Immature natural killer cell (primary cell): ENCODE measurements around the gene GPR15LG. TPM values are rescaled to one million over a fixed set of nuclear protein-coding genes. Genes with fewer than 3 reads are reported as not detected.
"Not testable (repeated sequence)": the region's sequence is repeated elsewhere in the genome, so short reads cannot be mapped to it uniquely, and the experiment has no call there.

ENCODE experiments used
- DNase-seq, 3 donors: peaks; one replicate each; pipeline ENCODE4 v3.0.0; 2022; ENCODE audit warnings: mixed read lengths in 1 of 3
- H3K27ac Mint-ChIP-seq, 6 donors: one replicate each; pipeline ENCODE4 v1.8.0; 2020; ENCODE audit warnings: mixed read lengths in 6 of 6, mild to moderate bottlenecking in 5 of 6, inconsistent platforms in 4 of 6, moderate library complexity in 3 of 6
- H3K27me3 Mint-ChIP-seq, 3 donors: one replicate each; pipeline ENCODE4 v1.8.0; 2020 to 2021; ENCODE audit warnings: low read depth in 3 of 3, mild to moderate bottlenecking in 3 of 3, mixed read lengths in 3 of 3, moderate library complexity in 3 of 3, inconsistent platforms in 1 of 3
- H3K36me3 Mint-ChIP-seq, 3 donors: one replicate each; pipeline ENCODE4 v1.8.0; 2020; ENCODE audit warnings: mixed read lengths in 3 of 3, inconsistent platforms in 2 of 3, mild to moderate bottlenecking in 2 of 3
- H3K4me1 Mint-ChIP-seq, 2 donors: one replicate each; pipeline ENCODE4 v1.8.0; 2020; ENCODE audit warnings: inconsistent platforms in 2 of 2, mild to moderate bottlenecking in 2 of 2, mixed read lengths in 2 of 2, moderate library complexity in 1 of 2
- H3K4me3 Mint-ChIP-seq, 5 donors: one replicate each; pipeline ENCODE4 v1.8.0; 2020; ENCODE audit warnings: mild to moderate bottlenecking in 5 of 5, mixed read lengths in 5 of 5, inconsistent platforms in 3 of 5, moderate library complexity in 3 of 5
- H3K9me3 Mint-ChIP-seq, 6 donors: one replicate each; pipeline ENCODE4 v1.8.0; 2020; ENCODE audit warnings: mild to moderate bottlenecking in 6 of 6, mixed read lengths in 6 of 6, inconsistent platforms in 4 of 6, moderate library complexity in 3 of 6
- polyA plus RNA-seq, 3 donors: library from polyadenylated mRNA; unstranded; fragments of 300-500 nt; fragmentation: Illumina TruSeq; gene quantifications; one replicate each; pipeline ENCODE4 v1.2.3, GENCODE V29; 2021

The GPR15LG gene
- polyA plus RNA-seq, 3 donors from 2014 or later: not detected

- not testable (repeated sequence) for H3K27ac Mint-ChIP-seq, H3K9me3 Mint-ChIP-seq, H3K27me3 Mint-ChIP-seq, H3K4me3 Mint-ChIP-seq, H3K36me3 Mint-ChIP-seq, DNase-seq
- peaks cover 12 to 17% of the 10 kb centered on the region in 2 donors for H3K4me1 Mint-ChIP-seq
Observed at GRCh38 chr10:84171700-84172466, 1.7 kb upstream of the GPR15LG start.

GRCh38 chr10:84172467-84173356 lies 889 bp upstream of the GPR15LG start:
- DNase-seq: no peak
- no peaks in the 10 kb centered on the region for H3K9me3 Mint-ChIP-seq
- H3K36me3 Mint-ChIP-seq: no peaks in the 10 kb centered on the region
- peak overlapping the region in 1 of 6 donors; percentile 31 for H3K27ac Mint-ChIP-seq
- H3K27me3 Mint-ChIP-seq: peaks cover 0 to 2% (median 2%) of the 10 kb centered on the region in 3 donors
- H3K4me1 Mint-ChIP-seq: peaks cover 12 to 17% of the 10 kb centered on the region in 2 donors
- no peak overlapping the region for H3K4me3 Mint-ChIP-seq

DNA sequence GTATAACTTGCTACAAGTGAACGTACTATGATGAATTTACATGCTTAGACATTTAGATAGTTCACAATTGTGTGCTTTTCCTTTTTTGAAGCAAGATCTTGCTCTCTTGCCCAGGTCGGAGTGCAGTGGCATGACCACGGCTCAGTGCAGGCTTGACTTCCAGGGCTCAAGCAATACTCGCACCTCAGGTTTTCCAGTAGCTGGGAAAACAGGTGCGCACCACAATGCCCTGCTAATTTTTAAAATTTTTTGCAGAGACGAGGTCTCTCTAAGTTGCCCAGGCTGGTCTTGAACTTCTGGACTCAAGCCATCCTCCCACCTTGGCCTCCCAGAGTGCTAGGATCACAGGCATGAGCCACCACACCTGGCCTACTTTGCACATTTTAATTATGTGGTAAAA lies 1.8 kb downstream of the GPR15LG start:
- Mint-ChIP-seq H3K27ac (peak overlapping the region in 5 of 6 donors; percentile 21 to 56 (median 40)), H3K36me3 (no peaks in the 10 kb centered on the region), H3K4me1 (peaks cover 12 to 17% of the 10 kb centered on the region in 2 donors), H3K27me3 (peaks cover 0 to 2% (median 2%) of the 10 kb centered on the region in 3 donors), H3K4me3 (peak overlapping the region in 1 of 5 donors; percentile 18), H3K9me3 (no peaks in the 10 kb centered on the region)
- no peak for DNase-seq

- H3K36me3 Mint-ChIP-seq: no peaks in the 10 kb centered on the region
- no peaks in the 10 kb centered on the region for H3K9me3 Mint-ChIP-seq
- H3K4me3 Mint-ChIP-seq: peak overlapping the region in 3 of 5 donors; percentile 32 to 71 (median 37)
- peaks cover 0 to 2% (median 2%) of the 10 kb centered on the region in 3 donors for H3K27me3 Mint-ChIP-seq
- DNase-seq: no peak
- peaks cover 12 to 17% of the 10 kb centered on the region in 2 donors for H3K4me1 Mint-ChIP-seq
- peak overlapping the region in 1 of 6 donors; percentile 97 for H3K27ac Mint-ChIP-seq
Observed at GRCh38 chr10:84176351-84176750, 2.8 kb downstream of the GPR15LG start.

DNA sequence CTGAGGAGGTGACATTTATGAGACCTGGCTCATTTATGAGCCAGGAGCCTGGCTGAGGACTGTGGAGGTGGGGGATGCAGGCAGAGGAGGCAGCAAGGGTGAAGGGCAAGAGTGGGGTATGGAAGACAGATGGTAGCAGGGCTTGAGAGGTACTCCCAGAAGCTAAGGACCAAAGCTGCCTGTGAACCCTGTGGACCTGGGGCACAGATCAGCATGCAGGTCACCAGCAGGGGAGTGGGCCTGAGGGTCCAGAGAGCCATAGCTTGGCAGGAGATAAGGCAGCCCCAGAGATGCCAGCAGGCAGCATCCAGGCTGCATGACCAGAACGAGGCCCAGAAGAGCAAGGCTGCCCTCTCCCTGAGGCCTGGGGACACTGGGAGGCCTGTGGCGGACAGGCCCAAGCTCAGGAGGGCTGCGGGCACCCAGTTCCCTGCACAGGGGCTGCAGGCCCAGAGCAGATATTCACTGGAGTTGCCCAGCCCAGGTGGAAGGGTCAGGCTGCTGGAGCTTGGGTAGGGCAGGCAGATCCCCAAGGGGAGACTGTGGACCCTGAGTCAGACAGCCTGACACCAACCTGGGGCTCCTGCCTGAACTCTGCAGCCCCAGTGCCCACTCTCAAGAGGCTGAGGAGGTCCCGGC lies 3.4 kb downstream of the GPR15LG start:
- Mint-ChIP-seq H3K36me3 (no peaks in the 10 kb centered on the region), H3K27ac (peak overlapping the region in 1 of 6 donors; percentile 97), H3K4me3 (peak overlapping the region in 2 of 5 donors; percentile 32 to 71), H3K27me3 (peaks cover 0 to 2% (median 2%) of the 10 kb centered on the region in 3 donors), H3K4me1 (peaks cover 12 to 17% of the 10 kb centered on the region in 2 donors), H3K9me3 (no peaks in the 10 kb centered on the region)
- DNase-seq: no peak

GRCh38 chr10:84177541-84178141 lies 4.0 kb downstream of the GPR15LG start:
- peak; percentile 82 to 87 (median 86) for DNase-seq
- no peak overlapping the region for H3K4me3 Mint-ChIP-seq
- peaks cover 2% of the 10 kb centered on the region in 3 donors for H3K27me3 Mint-ChIP-seq
- no peak overlapping the region for H3K27ac Mint-ChIP-seq
- no peaks in the 10 kb centered on the region for H3K36me3 Mint-ChIP-seq
- no peaks in the 10 kb centered on the region for H3K9me3 Mint-ChIP-seq
- peaks cover 12 to 17% of the 10 kb centered on the region in 2 donors for H3K4me1 Mint-ChIP-seq

- Mint-ChIP-seq H3K27me3 (peaks cover 1 to 2% (median 2%) of the 10 kb centered on the region in 3 donors), H3K9me3 (no peaks in the 10 kb centered on the region), H3K36me3 (no peaks in the 10 kb centered on the region), H3K4me3 (no peak overlapping the region), H3K4me1 (peaks cover 9 to 14% of the 10 kb centered on the region in 2 donors), H3K27ac (no peak overlapping the region)
- no peak for DNase-seq
Observed at GRCh38 chr10:84178160-84178609, 4.6 kb downstream of the GPR15LG start.

DNA sequence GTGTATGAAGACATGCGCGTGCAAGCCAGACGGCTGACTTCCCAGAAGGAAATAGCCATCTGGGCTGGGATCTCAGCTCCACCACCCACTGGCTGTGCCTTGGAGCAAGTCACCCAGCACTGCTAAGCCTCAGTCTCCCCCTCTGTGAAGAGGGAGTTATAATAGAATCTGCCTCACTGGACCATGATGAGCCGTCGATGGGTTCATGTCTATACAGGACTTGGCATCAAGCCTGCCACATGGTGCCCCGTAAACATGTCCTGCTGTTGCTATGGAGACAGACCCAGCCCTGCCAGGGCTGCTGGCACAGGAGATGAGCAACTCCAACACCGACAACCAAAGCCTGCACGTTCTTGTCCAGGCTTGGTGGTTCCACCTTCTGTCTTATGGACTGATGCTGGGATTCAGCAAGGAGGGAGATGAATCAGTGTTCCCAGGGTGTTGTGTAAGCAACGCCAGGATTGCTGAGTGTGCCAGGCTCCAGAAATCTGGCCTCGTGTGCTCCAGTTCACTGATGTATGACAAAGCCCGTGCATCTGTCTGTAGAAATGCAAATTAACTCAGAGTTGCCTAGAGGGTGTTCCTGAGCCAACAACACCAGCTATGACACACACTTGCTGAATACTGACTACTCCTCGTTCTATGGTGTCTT lies 5.6 kb downstream of the GPR15LG start:
- no peaks in the 10 kb centered on the region for H3K36me3 Mint-ChIP-seq
- DNase-seq: peak; percentile 32 to 61 (median 32)
- H3K9me3 Mint-ChIP-seq: no peaks in the 10 kb centered on the region
- H3K4me3 Mint-ChIP-seq: no peak overlapping the region
- H3K4me1 Mint-ChIP-seq: peaks cover 6 to 11% of the 10 kb centered on the region in 2 donors
- no peak overlapping the region for H3K27ac Mint-ChIP-seq
- H3K27me3 Mint-ChIP-seq: peaks cover 0 to 2% (median 2%) of the 10 kb centered on the region in 3 donors

- not testable (repeated sequence) for DNase-seq, H3K27me3 Mint-ChIP-seq, H3K9me3 Mint-ChIP-seq, H3K36me3 Mint-ChIP-seq, H3K4me3 Mint-ChIP-seq, H3K27ac Mint-ChIP-seq
- H3K4me1 Mint-ChIP-seq: peaks cover 8 to 12% of the 10 kb centered on the region in 2 donors
Observed at GRCh38 chr10:84180386-84180785, 6.8 kb downstream of the GPR15LG start.

GRCh38 chr10:84181631-84182030 lies 8.0 kb downstream of the GPR15LG start:
- H3K9me3 Mint-ChIP-seq: no peaks in the 10 kb centered on the region
- peak overlapping the region in 1 of 6 donors; percentile 1 for H3K27ac Mint-ChIP-seq
- no peak overlapping the region for H3K4me3 Mint-ChIP-seq
- no peak for DNase-seq
- H3K4me1 Mint-ChIP-seq: peaks cover 8 to 10% of the 10 kb centered on the region in 2 donors
- peaks cover 0 to 2% (median 0%) of the 10 kb centered on the region in 3 donors for H3K27me3 Mint-ChIP-seq
- H3K36me3 Mint-ChIP-seq: no peaks in the 10 kb centered on the region

GRCh38 chr10:84184517-84184916 lies 10.9 kb downstream of the GPR15LG start:
- DNase-seq: no peak
- Mint-ChIP-seq H3K4me1 (peaks cover 8 to 10% of the 10 kb centered on the region in 2 donors), H3K4me3 (no peak overlapping the region), H3K36me3 (no peaks in the 10 kb centered on the region), H3K27ac (peak overlapping the region in 2 of 6 donors; percentile 33 to 36), H3K9me3 (no peaks in the 10 kb centered on the region), H3K27me3 (peaks cover 0 to 5% (median 2%) of the 10 kb centered on the region in 3 donors)

- Mint-ChIP-seq H3K27me3 (peaks cover 0 to 8% (median 2%) of the 10 kb centered on the region in 3 donors), H3K9me3 (no peaks in the 10 kb centered on the region), H3K27ac (no peak overlapping the region), H3K4me1 (peaks cover 12 to 16% of the 10 kb centered on the region in 2 donors), H3K4me3 (no peak overlapping the region), H3K36me3 (no peaks in the 10 kb centered on the region)
- no peak for DNase-seq
Observed at GRCh38 chr10:84185526-84186175, 12.1 kb downstream of the GPR15LG start.
